GM21529 (cell line): Measurements from ENCODE around the gene SLC25A43.
"Not testable (repeated sequence)": the region's sequence is repeated elsewhere in the genome, so short reads cannot be mapped to it uniquely, and the experiment has no call there.

Experiments
- ATAC-seq: cut with Tn5 transposase; IDR thresholded peaks from one replicate; pipeline ENCODE4 v1.9.1; 2021; ENCODE audit not compliant: unreplicated experiment

The SLC25A43 gene

GRCh38 chrX:119398974-119399771, at the start of gene SLC25A43:
SLC25A43 (plus strand) TSS chrX:119399336; CDS start chrX:119399404, 68 bp downstream.
- ATAC-seq = peak; percentile 87

DNA sequence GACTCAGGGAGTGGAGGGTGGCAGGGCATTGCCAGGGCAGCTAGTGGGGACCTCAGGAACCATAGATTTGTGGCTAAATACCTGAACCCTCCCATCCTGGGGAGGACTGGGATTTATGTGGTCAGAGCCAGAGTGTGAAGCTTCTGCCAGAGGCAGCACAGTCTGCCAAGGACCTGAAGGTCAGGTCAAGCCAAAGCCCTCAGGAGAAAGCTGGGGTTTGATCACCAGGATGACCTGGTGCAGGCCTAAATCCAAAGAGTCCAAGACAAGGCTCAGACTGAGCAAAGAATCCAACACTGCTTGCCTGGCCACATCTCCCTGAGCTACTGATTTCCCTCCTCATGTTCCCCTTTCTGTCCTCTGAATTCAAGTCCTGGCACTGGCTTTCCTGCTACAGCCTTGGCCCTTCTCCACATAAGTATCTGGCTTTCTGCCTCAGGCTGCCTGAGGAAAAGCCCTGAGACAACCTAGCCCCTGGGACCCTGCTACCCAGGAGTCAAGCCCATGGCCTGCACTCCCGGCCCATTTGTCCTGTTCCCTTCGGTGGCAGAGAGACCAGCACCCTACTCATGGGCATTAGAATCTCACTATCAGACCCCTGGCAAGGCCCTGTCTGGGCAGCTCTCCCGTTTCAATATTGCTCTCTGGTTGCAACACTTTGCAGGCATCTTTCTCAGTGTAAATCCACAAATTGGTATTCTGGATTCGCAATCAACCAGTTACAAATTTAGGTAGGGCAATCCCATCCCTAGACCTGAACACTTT, 39.3 kb upstream of the SLC25A43 start:
- ATAC-seq = no peak

DNA sequence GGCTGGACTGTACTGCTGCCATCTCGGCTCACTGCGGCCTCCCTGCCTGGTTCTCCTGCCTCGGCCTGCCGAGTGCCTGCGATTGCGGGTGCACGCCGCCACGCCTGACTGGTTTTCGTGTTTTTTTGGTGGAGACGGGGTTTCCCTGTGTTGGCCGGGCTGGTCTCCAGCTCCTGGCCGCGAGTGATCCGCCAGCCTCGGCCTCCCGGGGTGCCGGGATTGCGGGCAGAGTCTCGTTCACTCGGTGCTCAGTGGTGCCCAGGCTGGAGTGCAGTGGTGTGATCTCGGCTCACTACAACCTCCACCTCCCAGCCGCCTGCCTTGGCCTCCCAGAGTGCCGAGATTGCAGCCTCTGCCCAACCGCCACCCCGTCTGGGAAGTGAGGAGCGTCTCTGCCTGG, 37.7 kb upstream of the SLC25A43 start:
- ATAC-seq = not testable (repeated sequence)

GRCh38 chrX:119362074-119362473, 37.1 kb upstream of the SLC25A43 start:
- not testable (repeated sequence) for ATAC-seq

DNA sequence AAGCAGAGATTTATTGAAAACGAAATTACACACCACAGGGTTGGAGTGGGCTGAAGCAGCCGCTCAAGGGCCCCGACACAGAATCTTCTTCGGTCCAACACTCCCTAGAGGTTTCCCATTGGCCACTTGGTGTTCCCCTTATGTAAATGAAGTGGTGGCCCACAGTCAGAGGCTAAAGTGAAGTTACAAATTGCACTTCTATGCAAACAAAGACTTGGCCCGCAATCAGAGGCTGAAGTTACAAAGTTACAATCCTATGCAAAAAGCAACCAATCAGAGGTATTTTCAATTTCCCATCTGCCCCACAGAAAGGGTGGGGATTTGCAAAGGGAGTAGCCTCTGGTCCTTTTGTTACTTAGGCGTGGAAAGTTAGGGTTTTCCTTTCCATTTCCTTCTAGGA, 35.7 kb upstream of the SLC25A43 start:
- no peak for ATAC-seq

DNA sequence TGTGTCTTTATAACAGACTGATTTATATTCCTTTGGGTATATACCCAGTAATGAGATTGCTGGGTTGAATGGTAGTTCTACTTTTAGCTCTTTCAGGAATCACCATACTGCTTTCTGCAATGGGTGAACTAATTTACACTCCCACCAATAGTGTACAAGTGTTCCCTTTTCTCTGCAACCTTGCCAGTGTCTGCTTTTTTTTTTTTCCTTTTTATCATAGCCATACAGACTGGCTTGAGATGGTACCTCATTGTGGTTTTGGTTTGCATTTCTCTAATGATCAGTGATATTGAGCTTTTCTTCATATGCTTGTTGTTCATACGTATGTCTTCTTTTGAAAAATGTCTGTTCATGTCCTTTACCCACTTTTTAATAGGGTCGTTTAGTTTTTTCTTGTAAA, 27.3 kb upstream of the SLC25A43 start:
- ATAC-seq = not testable (repeated sequence)

- no peak for ATAC-seq
Observed at GRCh38 chrX:119374736-119375135, 24.4 kb upstream of the SLC25A43 start.

DNA sequence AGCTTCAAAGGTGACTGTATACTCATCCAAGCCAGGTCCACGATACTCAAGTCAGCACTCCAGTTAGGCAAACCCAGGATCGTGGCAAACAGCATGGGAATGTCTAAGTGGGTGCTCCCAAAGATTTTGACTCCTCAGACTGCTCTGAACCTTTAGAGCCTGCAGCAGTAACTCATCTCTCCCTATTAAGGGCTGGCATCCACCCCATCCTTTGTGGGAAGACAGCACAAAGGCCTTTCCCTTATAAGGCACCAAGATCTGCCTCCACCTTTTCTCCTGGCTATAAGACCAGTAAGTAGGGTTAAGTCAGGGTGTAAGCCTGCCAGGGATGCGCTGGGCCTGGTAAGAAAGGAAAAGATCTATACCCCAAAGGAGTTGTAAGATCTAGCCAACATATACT, 23.6 kb upstream of the SLC25A43 start:
- no peak for ATAC-seq

DNA sequence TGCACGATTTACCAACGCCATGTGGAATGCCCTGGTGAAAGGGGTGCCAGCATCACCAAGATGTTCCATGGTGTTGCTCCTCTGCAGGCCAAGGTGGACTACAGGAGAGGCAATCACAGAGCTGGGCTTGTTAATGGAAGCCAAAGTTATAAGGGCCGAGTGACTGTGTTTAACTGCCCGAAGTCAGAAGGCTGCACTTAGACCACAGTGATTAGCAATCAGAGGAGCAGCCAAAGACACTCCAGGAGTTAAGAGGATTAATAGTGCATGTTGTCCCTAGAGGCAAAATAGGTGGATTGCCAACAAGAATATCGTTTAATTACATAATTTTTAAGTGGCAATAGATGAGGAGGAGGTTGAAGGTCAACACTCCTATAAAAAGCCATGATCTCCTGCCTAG, 22.8 kb upstream of the SLC25A43 start:
- ATAC-seq = no peak

GRCh38 chrX:119381349-119381944, 17.7 kb upstream of the SLC25A43 start:
- ATAC-seq = no peak

DNA sequence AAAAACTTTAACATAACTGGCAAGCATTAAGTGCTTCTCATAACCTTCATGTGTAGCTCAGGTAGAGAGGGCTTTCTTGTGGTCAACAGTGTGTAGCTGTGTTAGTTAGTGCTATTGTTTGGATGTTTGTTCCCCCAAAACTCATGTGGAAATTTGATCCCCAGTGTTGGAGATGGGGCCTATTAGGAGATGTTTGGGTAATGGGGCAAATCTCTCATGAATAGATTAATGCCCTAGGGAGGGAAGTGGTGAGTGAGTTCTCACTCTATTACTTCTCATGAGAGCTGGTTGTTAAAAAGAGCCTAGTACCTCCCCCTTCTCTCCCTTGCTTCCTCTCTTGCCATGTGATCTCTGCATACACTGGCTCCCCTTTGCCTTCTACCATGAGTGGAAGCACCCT, 16.5 kb upstream of the SLC25A43 start:
- ATAC-seq = no peak

GRCh38 chrX:119386685-119387084, 12.5 kb upstream of the SLC25A43 start:
- not testable (repeated sequence) for ATAC-seq

GRCh38 chrX:119387426-119387825, 11.7 kb upstream of the SLC25A43 start:
- not testable (repeated sequence) for ATAC-seq

GRCh38 chrX:119389214-119389613, 9.9 kb upstream of the SLC25A43 start:
- ATAC-seq = no peak

- no peak for ATAC-seq
Observed at GRCh38 chrX:119389871-119390501, 9.2 kb upstream of the SLC25A43 start.

DNA sequence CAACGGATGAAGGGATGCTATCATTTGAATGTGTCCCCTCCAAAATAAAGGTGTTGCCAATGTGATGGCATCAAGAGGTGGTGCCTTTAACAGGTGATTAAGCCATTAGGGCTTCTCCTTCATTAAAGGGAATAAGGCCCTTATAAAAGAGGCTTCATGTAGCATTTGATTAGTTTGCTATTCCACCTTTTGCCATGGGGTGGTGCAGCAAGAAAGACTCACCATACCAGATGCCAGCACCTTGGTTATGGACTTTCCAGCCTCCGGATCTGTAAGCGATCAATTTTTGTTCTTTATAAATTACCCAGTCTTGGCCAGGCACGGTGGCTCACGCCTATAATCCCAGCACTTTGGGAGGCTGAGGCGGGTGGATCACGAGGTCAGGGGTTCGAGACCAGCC, 7.9 kb upstream of the SLC25A43 start:
- ATAC-seq = no peak

GRCh38 chrX:119393144-119393543, 6.0 kb upstream of the SLC25A43 start:
- ATAC-seq = no peak

GRCh38 chrX:119398587-119398973, 556 bp upstream of the SLC25A43 start:
- peak; percentile 3 for ATAC-seq

GRCh38 chrX:119399772-119400101, 601 bp downstream of the SLC25A43 start:
- ATAC-seq = no peak

DNA sequence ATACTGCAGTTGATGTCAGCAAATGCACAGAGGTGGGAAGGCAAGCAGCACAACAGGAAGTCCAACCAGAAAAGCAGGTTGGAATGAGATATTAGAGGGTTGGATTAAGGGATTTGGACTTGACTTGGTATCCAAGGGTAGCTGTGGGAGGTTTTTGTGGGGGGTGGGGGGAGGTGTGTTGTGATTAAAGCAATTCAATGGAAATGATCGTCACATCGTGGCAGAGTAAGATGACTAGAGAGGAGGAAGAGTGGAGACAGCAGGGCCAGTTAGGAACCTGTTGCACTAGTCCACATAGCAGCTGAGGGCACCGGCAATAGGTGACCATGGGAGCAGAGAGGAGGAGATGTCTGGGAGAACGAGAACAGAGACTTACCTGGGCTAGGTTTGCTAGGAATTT, 2.4 kb downstream of the SLC25A43 start:
- no peak for ATAC-seq

DNA sequence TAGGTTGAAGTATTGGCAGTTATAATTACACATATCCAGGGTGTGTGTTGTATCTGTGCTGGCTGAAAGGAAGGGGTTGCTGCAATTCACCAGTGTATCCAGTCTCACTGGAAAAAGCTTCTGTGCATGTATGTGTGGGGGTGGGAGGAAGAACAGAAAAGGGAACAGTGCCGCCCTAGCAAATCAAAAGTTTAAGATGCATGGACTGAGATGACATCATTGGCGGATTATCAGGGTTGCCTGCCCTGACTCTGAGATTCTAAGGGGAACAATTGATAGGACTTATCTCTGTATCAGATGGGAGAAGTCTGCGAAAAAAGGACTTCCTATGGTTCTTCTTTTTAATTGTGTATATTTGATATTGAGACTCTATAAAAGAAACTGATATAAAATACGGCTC, 3.5 kb downstream of the SLC25A43 start:
- no peak for ATAC-seq

DNA sequence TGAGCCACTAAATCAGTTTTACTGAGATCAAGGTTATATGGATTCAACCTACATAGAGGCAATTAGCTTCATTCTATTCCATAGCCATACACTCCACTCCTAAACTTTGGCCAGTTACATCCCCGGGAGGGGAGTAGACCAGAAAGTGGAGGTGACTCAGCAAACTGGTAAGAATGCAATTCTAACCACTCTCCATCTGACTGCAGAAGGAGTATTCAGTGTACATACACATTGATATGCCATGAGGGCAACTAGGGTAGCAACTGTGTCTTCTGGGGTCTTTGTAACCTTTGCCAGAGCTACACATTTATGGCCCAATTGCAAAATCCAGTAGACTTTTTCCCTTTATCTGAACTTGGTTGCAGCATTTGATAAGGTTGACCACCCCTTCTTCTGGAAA, 7.6 kb downstream of the SLC25A43 start:
- no peak for ATAC-seq
